HG02759 (cell line): ENCODE results near the gene USP31.

Source experiments
- ATAC-seq: cut with Tn5 transposase; IDR thresholded peaks from one replicate; pipeline ENCODE4 v1.9.1; 2021; ENCODE audit warnings: mild to moderate bottlenecking, moderate library complexity; ENCODE audit not compliant: unreplicated experiment

USP31 gene, protein sequence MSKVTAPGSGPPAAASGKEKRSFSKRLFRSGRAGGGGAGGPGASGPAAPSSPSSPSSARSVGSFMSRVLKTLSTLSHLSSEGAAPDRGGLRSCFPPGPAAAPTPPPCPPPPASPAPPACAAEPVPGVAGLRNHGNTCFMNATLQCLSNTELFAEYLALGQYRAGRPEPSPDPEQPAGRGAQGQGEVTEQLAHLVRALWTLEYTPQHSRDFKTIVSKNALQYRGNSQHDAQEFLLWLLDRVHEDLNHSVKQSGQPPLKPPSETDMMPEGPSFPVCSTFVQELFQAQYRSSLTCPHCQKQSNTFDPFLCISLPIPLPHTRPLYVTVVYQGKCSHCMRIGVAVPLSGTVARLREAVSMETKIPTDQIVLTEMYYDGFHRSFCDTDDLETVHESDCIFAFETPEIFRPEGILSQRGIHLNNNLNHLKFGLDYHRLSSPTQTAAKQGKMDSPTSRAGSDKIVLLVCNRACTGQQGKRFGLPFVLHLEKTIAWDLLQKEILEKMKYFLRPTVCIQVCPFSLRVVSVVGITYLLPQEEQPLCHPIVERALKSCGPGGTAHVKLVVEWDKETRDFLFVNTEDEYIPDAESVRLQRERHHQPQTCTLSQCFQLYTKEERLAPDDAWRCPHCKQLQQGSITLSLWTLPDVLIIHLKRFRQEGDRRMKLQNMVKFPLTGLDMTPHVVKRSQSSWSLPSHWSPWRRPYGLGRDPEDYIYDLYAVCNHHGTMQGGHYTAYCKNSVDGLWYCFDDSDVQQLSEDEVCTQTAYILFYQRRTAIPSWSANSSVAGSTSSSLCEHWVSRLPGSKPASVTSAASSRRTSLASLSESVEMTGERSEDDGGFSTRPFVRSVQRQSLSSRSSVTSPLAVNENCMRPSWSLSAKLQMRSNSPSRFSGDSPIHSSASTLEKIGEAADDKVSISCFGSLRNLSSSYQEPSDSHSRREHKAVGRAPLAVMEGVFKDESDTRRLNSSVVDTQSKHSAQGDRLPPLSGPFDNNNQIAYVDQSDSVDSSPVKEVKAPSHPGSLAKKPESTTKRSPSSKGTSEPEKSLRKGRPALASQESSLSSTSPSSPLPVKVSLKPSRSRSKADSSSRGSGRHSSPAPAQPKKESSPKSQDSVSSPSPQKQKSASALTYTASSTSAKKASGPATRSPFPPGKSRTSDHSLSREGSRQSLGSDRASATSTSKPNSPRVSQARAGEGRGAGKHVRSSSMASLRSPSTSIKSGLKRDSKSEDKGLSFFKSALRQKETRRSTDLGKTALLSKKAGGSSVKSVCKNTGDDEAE (N-terminal part only)

DNA sequence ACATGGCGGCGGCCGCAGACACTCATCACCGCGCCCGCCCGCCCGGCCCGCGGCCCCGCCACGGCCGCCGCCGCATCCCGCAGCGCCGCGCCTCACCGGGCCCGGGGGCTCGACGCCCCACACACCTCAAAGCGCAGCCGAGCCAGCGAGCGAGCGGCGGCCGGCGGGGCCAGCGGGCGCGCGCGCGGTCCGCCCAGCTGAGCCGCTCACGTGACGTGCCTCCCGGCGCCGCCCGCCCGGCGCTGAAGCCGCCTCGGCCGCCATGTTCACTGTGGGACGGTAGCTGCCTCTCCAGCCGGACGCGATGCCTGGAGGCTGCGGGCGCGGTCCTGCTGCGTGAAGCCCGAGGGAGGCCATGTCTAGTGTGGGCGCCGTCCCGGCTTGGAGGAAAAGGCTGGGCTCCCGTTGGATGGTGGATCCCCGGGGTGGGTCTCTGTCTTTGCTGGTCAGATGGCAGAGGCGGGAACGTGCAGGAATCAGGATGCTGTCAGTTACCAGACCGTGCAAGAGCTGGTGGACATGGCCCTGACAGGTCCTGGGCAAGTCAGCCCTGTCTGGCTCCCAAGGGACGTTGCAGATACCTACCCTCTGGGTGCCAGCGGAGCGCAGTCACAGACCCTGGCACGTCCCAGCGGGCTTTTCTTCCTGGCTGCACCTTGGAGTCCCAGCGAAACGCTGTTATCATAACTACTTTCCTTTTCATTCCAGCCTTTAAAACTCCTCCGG lies at the start of gene USP31:
USP31 (minus strand) TSS at position 186 of the 726 bp plus-strand sequence; CDS start at position 4, 182 bp downstream.
- peak; percentile 98 for ATAC-seq

DNA sequence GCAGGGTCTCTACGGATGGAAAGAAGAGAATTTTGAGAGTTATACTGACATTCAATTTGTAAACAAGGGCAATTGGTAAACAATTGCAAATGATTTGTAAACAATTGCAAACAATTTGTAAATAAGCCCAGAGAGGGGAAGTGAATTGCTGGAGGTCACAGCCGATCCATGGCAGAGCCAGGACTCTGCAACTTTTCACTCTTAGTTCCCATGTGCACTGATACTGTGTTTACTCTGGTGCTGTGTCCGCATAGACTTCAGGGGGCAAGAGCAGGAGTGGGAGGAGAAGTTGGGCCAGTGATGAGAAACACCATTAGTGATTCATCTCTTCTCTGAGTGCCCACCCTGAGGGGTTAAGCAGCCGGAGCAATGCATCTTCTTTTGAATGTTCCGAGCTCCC lies 47.3 kb upstream of the USP31 start:
- ATAC-seq, result no peak

DNA sequence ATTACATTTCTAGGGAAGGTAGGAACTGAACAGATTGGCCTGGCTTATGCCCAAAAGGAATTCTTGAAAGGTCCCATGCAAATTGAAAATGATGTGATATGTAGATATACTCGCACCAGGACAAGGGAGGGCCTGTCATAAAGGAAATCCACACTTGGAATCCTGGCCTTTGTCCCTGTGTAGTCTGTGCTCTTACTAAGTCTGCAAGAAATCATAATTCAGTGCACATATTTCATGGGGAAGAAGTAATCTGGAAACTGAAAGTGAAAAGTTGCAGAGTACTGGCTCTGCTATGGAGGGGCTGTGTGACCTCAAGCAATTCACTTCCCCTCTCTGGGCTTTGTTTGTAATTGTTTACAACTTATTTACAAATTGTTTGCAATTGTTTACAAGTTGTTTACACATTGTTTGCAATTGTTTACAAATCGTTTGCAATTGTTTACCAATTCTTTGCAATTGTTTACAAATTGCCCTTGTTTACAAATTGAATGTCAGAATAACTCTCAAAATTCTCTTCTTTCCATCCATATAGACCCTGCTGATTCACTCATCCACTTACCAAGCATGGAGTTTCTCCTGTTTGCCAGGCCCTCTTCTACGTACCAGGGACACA lies 46.2 kb upstream of the USP31 start:
- ATAC-seq, result no peak

DNA sequence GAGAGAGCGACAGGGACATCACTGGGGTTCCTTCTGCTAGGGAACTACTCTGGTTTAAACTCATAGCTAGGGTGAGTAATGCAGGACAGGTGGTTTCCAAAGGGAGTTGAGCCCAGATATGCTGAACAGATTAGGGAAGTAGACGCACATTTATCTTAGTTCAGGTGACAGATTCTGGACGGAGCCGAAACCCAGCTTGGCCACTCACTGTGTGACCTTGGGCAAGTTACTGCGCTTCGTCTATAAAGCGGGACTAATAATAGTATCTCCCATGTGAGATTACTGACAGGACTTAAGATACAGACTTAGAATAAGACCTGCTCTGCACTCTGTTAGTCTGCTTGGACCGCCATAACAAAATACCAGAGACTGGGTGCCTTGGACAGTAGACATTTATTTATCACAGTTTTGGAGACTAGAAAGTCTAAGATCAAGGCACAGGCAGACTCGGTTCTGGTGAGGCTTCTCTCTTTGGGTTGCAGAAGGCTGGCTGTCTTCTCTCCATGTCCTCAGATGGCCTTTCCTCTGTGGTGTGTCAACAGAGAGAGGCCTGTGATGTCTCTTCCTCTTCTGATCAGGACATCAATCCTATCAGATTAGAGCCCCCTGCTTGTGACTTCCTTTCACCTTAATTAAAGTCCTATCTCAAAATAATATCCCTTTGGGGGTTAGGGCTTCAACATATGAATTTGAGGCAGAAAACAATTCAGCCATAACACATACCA lies 45.4 kb upstream of the USP31 start:
- no peak for ATAC-seq

DNA sequence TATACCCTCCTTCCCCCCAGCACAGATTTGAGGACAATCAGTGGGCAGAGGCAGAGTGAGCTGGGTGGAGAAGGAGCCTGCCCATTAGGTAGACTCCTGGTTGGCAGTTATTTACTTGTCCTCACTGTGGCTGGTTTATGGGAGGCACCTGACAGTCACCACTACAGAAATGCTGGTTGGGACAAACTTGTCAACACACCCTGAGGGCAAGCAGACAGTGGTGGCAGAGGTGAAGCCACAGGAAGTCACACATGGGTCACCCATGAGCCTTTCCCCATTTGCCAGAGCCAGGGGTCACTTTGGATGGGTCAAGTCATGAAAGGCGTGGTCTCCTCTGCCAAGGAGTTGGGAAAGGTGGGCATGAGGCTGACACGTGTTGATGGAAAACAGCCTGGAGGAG lies 39.7 kb upstream of the USP31 start:
- ATAC-seq, result no peak

DNA sequence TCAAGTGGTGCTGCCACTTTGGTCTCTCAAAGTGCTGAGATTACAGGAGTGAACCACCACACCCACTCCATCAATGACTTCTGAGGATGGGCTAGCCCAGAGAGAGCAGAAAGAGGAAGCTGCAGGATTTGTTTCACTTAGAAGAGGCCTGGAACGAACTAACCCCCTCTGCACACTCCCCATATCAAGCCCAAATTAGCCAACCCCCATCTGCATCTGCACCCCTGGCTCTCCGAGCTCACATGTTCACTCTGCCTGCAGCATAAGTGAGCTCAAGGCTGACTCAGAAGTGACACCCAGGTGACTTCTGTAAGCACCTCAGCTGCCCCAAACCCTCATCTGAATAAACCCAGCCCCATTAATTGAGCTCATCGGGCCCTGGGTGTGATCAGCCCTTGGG lies 38.1 kb upstream of the USP31 start:
- ATAC-seq, result no peak

DNA sequence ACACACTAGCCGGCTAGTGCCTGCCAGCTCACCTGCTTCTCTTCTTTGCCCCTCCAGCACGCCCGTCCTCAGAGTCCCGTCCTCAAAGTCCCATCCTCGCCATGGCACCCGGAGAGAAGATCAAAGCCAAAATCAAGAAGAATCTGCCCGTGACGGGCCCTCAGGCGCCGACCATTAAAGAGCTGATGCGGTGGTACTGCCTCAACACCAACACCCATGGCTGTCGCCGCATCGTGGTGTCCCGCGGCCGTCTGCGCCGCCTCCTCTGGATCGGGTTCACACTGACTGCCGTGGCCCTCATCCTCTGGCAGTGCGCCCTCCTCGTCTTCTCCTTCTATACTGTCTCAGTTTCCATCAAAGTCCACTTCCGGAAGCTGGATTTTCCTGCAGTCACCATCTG lies 36.9 kb upstream of the USP31 start:
- ATAC-seq, result no peak

DNA sequence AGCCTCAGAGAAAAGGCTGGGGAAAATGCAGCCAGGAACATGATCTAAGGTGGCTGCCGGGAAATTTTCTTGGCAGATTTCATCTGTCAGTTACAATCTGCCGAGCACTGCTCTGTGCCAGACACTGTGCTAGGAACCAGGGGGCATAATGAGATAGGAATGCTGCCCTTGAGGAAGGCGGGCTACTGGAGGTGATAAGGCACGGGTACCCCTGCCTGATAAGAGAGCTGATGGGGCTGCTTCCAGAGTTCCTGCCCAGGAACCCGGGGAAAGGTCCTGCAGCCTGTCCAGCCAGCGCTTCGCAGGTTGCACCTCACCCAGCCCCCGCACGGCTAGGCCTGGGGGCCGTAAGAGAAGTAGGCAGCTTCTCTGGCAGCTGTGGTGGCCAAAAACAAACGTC lies 36.4 kb upstream of the USP31 start:
- no peak for ATAC-seq

DNA sequence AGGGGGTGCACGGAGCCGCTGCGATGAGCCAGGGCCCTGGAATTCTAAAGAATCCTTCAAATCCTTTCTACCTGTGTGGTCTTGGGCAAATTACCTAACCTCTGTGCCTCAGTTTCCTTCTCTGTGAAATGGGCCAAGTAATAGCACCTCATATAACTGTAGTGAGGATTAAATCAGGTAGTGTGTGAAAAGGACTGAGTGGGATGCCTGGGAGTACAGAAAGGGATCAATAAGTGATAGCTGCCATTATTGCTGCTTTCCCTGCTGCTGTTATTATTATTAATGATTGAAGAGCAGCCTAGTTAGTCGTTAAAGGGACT lies 34.3 kb upstream of the USP31 start:
- no peak for ATAC-seq

DNA sequence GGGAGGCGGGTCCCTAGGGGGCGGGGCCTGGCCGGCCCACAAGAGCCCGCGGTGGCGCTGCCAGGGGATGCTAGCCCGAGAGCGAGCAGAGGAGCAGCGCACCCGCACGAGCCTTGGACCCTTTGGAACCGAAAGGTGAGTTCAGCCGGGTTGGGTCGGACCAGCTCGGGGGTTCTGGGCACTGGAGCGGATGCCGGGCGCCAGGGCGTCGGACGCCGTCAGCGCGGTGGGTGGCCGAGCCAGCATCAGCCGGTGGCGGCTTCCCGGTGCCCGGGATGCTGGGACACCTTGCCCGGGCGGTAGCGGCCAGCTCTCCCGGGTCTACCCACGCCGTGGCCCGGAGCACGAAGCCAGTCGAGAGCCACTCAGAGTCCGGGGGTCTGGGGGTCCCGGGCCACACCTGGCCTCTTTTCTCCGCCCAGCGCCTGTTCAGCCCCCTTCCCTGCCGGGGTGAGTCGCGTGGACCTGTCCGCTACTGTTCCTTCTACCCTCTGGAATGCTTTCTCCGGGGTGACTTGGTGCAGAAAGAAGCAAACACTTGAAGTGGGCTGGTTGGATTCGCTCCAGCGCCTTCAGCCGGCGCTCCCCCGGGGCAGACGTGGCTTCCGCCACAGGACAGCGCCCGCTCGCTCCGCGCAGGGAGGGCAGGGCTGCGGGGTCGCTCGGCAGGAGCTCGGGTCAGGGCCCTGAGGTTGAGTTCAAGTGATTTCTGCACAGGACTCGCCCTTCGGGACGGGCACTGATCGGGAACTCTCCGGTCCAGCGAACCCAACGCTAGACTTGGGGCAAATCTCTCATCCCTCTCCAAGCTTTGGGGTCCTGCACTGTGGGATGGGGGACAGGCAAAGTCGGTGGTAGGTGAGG lies 33.7 kb upstream of the USP31 start, which contains the start of gene SCNN1G:
SCNN1G (plus strand) TSS at position 67 of the 864 bp plus-strand sequence. CDS start 3,527 bp downstream, outside the sequence.
- peak; percentile 14 for ATAC-seq

DNA sequence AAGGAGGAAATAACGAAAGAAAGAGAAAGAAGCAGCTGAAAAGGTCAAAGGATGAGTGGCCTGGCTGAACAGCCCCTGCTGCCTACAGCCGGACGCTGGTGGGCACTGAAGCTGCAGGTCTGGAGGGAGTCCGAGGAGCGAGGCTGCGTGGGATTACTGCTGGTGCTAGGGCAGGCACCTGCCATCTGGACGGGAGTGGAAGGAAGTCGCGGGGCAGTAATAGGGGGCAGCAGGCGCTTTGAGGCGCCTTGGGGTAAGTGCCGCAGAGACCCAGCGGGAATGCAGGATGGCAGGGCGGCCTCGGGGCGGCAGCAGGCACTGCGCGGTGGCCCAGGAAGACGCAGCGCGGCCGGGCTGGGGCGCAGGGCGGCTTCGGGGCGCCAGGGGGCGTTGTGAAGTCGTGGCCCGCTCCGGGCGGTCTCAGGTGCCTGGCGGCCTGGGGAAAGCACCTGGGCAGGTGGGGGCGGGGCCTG lies 33.0 kb upstream of the USP31 start:
- peak; percentile 92 for ATAC-seq

DNA sequence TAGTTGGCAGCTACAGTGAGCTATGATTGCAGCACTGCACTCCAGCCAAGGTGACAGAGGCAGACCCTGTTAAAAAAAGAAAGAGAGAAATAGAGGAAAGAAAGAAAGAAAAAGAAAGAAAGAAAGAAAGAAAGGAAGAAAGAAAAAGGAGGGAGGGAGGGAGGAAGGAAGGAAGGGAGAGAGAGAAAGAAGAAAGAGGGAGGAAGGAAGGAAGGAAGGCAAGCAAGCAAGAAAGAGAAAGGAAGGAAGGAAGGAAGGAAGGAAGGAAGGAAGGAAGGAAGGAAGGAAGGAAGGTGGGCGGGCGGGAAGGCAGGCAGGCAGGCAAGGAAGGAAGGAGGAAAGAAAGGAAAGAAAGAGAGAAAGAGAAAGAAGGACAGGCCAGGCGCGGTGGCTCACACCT lies 32.3 kb upstream of the USP31 start:
- ATAC-seq, result no peak

DNA sequence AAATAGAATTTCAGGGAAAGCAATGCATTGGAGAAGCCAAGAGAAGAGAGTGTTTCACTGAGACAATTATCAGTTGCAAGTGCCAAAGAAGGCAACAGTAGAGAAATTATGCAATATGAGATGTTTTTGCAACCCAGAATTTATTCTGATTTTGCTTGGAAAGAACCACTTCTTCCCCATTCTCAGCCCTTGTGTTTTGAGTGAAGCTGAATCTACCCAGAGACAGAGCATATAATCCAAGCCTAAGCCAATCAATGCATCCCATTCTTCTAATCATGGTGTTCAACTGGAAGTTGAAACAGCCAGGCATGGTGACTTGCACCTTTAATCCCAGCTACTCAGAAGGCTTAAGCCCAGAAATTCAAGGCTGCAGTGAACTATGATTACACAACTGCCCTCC lies 26.4 kb upstream of the USP31 start:
- no peak for ATAC-seq

DNA sequence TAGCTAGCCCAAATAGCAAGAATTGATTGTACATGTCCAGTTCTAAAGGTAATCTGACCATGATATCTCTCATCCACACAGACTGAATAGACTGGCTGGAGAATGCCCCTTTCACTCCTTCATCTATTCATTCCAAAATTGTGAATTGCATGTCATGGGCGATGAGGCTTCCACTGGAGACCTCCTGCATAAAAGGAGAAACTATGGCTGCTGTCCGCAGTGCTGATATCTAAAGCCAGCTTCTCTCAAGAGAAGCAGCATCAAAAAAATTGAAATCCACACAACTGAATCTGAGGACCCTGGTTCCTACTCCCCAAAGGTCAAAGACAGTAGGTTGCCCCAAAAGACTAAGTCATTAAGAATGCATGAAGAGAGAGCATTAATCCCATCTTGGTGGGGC lies 25.4 kb upstream of the USP31 start:
- ATAC-seq, result no peak

DNA sequence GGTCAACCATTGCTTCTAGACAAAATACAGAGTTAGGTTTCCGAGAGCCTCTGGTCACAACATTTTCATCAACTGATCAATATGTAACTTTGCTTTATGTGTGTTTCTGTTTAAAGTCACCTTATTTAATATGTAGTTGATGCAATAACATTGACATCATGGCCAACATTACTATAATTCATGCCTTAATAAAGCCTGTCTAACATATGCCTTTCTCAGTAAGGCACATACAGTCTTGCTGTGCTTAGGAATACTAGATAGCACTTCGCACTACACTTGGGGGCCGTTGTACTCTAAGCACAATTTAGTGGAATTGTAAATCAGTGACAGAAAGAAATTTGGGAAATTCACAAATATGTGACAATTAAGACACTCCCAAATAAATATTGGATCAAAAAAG lies 23.7 kb upstream of the USP31 start:
- ATAC-seq, result no peak

DNA sequence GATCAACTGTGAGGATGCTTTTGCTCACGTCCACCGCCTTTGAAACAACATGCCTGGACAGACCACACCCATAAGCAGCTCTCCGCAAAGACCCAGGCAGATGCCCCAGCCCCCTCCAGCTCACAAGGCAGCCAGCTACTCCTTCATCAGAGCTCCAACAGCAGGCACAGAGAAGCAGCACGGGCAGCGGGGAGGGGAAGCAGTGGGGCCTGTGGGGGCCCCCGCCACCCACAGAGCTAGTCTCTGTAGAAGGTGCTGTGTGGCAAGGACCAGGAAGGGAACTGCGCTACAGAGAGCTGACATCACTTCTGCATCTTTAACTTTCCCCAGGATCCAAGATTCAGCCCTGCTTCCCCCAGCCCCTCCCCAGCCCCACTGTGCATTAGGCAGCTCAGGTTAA lies 23.3 kb upstream of the USP31 start:
- ATAC-seq, result no peak

DNA sequence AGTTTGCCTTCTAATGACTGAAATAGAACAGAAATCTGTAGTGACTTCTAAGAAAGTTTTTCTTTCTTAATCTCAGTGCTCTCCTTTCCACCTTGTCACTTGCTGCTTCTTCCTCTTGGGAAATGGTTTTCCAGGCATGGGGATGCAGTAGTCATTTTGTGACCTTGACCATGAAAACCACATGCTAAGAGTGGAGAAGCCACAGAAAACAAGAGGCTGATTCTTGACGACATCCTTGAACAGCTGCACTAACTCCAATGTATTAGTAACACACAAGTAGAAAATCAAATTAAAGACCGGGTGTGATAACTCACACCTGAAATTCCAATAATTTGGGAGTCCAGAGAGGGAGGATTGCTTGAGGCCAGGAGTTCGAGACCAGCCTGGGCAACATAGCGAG lies 15.5 kb upstream of the USP31 start:
- ATAC-seq, result no peak

DNA sequence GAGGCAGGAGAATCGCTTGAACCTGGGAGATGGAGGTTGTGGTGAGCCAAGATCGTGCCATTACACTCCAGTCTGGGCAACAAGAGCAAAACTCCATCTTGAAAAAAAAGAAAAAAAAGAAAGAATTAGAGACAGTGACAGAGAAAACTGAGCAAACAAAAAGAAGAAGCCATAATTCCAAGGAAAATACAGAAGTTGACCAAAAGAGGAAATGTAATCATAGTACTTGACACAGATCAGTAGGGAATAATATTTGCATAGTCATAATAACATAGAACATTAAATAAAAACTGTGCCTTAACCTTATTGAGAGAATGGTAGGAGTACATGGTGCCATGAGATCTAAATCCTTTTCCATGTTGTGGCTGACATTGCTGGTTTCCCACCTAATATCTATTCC lies 14.7 kb upstream of the USP31 start:
- ATAC-seq, result no peak
